ENCODE data around the gene CYP27B1. TPM values are rescaled to one million over a fixed set of nuclear protein-coding genes. Genes with fewer than 3 reads are reported as not detected.
A peak's percentile ranks its signal among the peaks of the same experiment; 100 is the strongest.

CYP27B1 gene
- total RNA-seq, 4 donors from 2014 or later, result 3.0 TPM; not detected in 3

GRCh38 chr12:57751432-57751787 lies 15.5 kb downstream of the CYP27B1 start:
- no peak for TF ChIP-seq EP300 (IDR thresholded peaks at IDR 0.05)
- no peak for TF ChIP-seq POLR2A (IDR thresholded peaks at IDR 0.05)
- no peak for TF ChIP-seq CTCF (IDR thresholded peaks at IDR 0.05)
- DNase-seq (ENCODE audit: low spot score in 2 of 2), result no peak
- Histone ChIP-seq H3K9me3 (no peaks in the 10 kb centered on the region), H3K27ac (peak overlapping the region; percentile 83 to 96 (median 84)), H3K4me1 (peaks cover 0 to 48% (median 19%) of the 10 kb centered on the region in 4 donors), H3K36me3 (peaks cover 0 to 46% (median 4%) of the 10 kb centered on the region in 3 donors), H3K27me3 (no peaks in the 10 kb centered on the region), H3K4me3 (peak overlapping the region; percentile 68 to 89 (median 78))
- WGBS, 2 donors, result 7 to 9% methylated on average over 8 of the region's 8 CpGs

DNA sequence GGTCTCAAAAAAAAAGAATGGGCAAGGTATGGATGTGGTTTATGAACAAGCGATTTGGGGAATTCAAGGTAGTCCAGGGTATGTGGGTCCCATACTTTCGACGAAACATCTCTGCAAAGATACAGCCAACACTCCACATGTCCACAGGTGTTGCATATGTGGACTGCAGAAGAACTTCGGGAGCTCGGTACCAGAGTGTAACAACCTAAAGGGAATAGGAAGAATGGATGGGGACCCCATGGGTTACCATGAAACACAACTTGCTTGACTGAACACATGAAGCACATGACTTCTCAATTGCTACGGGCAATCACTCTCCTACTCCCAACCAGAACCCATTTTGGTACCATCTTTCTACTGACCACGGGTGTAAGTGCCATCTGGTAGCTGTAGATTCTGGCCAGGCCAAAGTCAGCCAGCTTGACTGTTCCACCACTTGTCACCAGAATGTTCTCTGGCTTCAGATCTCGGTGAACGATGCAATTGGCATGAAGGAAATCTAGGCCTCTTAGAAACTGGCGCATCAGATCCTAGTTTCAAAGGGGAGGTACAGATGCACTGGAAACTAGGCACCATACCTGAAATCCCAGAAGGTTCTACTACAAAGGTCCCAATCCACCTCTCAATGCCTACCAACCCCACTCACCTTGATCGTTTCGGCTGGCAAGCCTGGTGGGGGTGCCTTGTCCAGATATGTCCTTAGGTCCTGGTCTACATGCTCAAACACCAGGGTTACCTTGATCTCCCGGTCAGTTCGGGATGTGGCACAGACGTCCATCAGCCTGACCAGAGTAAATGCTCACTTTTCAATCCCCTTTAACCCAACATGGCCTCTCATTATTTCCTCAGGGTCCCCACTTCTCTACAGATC lies 16.1 kb downstream of the CYP27B1 start:
- peaks cover 0 to 48% (median 15%) of the 10 kb centered on the region in 4 donors for H3K4me1 ChIP-seq
- H3K27ac ChIP-seq, result peak overlapping the region; percentile 83 to 96 (median 84)
- DNase-seq (ENCODE audit: low spot score in 2 of 2), result no peak
- 88 to 90% methylated on average over 15 of the region's 15 CpGs for WGBS, 2 donors
- peaks cover 0 to 50% (median 4%) of the 10 kb centered on the region in 3 donors for H3K36me3 ChIP-seq
- TF ChIP-seq CTCF (IDR thresholded peaks at IDR 0.05), result no peak
- TF ChIP-seq POLR2A (IDR thresholded peaks at IDR 0.05), result no peak
- no peak for TF ChIP-seq EP300 (IDR thresholded peaks at IDR 0.05)
- no peaks in the 10 kb centered on the region for H3K27me3 ChIP-seq
- H3K4me3 ChIP-seq, result peak overlapping the region; percentile 68 to 89 (median 78)
- no peaks in the 10 kb centered on the region for H3K9me3 ChIP-seq

DNA sequence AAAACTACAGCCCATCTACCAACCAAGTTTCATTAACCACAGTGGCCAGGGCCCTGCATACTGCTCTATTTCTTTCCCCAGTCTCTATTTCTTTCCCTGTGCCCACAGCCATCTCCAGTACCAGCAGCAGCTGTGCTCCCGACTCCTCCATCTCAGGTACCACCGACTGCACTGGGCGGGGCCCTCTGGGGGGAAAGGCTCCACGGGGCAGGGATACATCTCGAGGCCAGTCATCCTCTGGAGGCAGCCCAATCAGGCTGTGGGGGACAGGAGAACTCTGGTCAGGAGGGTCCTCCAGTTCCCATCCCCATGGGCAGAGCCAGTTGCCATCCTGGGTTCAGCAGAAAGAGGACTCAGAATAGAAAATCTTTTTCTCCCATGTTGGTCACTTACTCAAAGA lies 17.8 kb downstream of the CYP27B1 start:
- no peak overlapping the region for H3K27ac ChIP-seq
- no peaks in the 10 kb centered on the region for H3K27me3 ChIP-seq
- H3K4me1 ChIP-seq, result peaks cover 0 to 48% (median 11%) of the 10 kb centered on the region in 4 donors
- no peaks in the 10 kb centered on the region for H3K9me3 ChIP-seq
- WGBS, 2 donors, result 91 to 93% methylated on average over 5 of the region's 5 CpGs
- peaks cover 0 to 50% (median 4%) of the 10 kb centered on the region in 3 donors for H3K36me3 ChIP-seq
- DNase-seq (ENCODE audit: low spot score in 2 of 2), result no peak
- TF ChIP-seq CTCF (IDR thresholded peaks at IDR 0.05) (no peak), EP300 (IDR thresholded peaks at IDR 0.05) (no peak), POLR2A (IDR thresholded peaks at IDR 0.05) (no peak)
- no peak overlapping the region for H3K4me3 ChIP-seq

GRCh38 chr12:57746025-57746424 lies 20.9 kb downstream of the CYP27B1 start:
- H3K4me3 ChIP-seq, result peak overlapping the region in 1 of 4 donors; percentile 74
- WGBS, 2 donors, result 87% methylated on average over 3 of the region's 3 CpGs
- peak overlapping the region in 2 of 4 donors; percentile 93 to 99 for H3K27ac ChIP-seq

More at GRCh38 chr12:57746025-57746424, 20.9 kb downstream of the CYP27B1 start:
- TF ChIP-seq POLR2A (IDR thresholded peaks at IDR 0.05), result no peak
- TF ChIP-seq CTCF (IDR thresholded peaks at IDR 0.05), result no peak
- TF ChIP-seq EP300 (IDR thresholded peaks at IDR 0.05), result no peak
- DNase-seq (ENCODE audit: low spot score in 2 of 2), result no peak
- H3K27me3 ChIP-seq, result peaks cover 0 to 3% of the 10 kb centered on the region in 2 donors
- peaks cover 0 to 50% (median 4%) of the 10 kb centered on the region in 3 donors for H3K36me3 ChIP-seq
- no peaks in the 10 kb centered on the region for H3K9me3 ChIP-seq
- H3K4me1 ChIP-seq, result peaks cover 0 to 31% (median 6%) of the 10 kb centered on the region in 4 donors
